ENCODE results near the gene CDKN2D. TPM values are rescaled to one million over a fixed set of nuclear protein-coding genes. Genes with fewer than 3 reads are reported as not detected.

The CDKN2D gene
- total and polyA plus RNA-seq, 8 donors, result 1.4 to 9.1 (median 2.6) TPM

GRCh38 chr19:10517760-10518443 is 50.9 kb downstream of the CDKN2D start:
- ATAC-seq (peak in 3 of 4 donors; percentile 24 to 46 (median 33)), FAIRE-seq (no peak), DNase-seq (peak in 3 of 6 donors; percentile 57 to 78 (median 73))
- H3K27me3 ChIP-seq, result no peaks in the 10 kb centered on the region
- no peak for TF ChIP-seq CTCF (IDR thresholded peaks at IDR 0.05)
- no peaks in the 10 kb centered on the region for H3K9me3 ChIP-seq
- H3K36me3 ChIP-seq, result no peaks in the 10 kb centered on the region
- WGBS, 2 donors, result 1 to 3% methylated on average over 27 of the region's 27 CpGs
- H3K4me3 ChIP-seq, result peak overlapping the region; percentile 19 to 57 (median 34)
- intact Hi-C loops (cut with DNase I), result no loop called here
- peaks cover 6 to 19% (median 7%) of the 10 kb centered on the region in 3 donors for H3K4me1 ChIP-seq
- H3K27ac ChIP-seq, result peak overlapping the region in 1 of 4 donors; percentile 5

DNA sequence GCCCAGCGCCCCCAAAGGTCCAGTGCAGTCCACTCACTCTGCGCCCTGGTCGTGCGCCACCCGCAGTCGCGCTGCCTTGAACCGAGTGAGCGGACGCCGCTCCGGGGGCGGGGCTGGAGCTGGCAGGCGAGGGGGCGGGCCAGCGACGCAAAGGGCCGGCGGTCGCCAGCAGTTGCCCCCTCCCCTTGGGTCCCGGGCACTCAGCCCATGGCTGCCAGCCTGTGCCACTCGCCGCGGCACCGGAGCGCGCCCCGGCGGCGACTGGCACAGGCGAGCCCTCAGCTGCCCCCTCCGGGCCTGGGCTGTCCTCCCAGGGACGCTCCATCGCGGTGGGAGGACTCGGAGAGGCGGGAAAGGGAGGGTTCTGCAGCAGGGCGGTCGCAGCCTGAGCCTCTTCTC is 51.4 kb downstream of the CDKN2D start, which contains the start of gene S1PR5:
TSS of gene S1PR5 (minus strand) at position 87 of the 399 bp plus-strand sequence. CDS start 2,436 bp downstream, outside the sequence.
- H3K36me3 ChIP-seq, result no peaks in the 10 kb centered on the region
- ATAC-seq (peak; percentile 36 to 63 (median 56)), DNase-seq (peak; percentile 52 to 83 (median 67)), FAIRE-seq (no peak)
- intact Hi-C loops (cut with DNase I), result no loop called here
- H3K4me3 ChIP-seq, result peak within 1 kb of the TSS; percentile 19 to 57 (median 34)
- H3K9me3 ChIP-seq, result no peaks in the 10 kb centered on the region
- peaks cover 6 to 19% (median 7%) of the 10 kb centered on the region in 3 donors for H3K4me1 ChIP-seq
- H3K27ac ChIP-seq, result peak within 1 kb of the TSS in 2 of 4 donors; percentile 5 to 10
- 2 to 4% methylated on average over 27 to 39 of the region's 39 CpGs for WGBS, 2 donors
- no peak for TF ChIP-seq CTCF (IDR thresholded peaks at IDR 0.05)
- H3K27me3 ChIP-seq, result no peaks in the 10 kb centered on the region

DNA sequence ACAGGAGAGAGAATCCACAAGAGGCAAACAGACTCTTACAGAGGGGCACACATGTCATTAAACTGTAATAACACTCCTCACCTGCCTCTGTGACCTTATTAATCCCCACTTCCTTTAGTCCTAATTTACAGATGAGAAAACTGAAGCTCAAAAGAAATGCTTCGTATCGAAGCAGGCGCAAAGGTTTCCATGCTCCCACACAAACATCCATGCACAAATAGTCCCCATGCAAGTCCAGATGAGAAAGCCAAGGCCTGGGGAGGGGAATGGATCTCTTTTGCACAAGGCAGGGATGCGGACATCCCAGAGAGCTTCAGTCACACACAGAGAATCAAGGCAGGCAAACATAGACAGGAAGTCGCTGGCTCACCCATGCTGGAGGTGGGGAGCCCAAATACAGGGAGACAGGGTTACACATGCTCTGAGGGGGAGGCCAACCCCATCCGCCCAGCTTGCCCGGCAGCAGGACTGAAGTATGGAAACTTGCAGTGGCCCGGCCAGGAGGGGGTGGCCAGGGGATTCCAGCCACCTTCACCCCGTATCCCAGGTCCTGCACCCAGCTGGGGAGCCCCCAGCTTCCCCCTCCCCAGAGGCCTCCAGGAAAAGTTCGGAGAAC is 52.0 kb downstream of the CDKN2D start:
- Histone ChIP-seq H3K27me3 (no peaks in the 10 kb centered on the region), H3K27ac (peak overlapping the region in 1 of 4 donors; percentile 10), H3K4me1 (peaks cover 6 to 19% (median 7%) of the 10 kb centered on the region in 3 donors), H3K9me3 (no peaks in the 10 kb centered on the region), H3K36me3 (no peaks in the 10 kb centered on the region), H3K4me3 (peak overlapping the region; percentile 19 to 57 (median 34))
- DNase-seq, result no peak
- intact Hi-C loops (cut with DNase I), result no loop called here
- FAIRE-seq, result no peak
- WGBS, 2 donors, result 23 to 34% methylated on average over 9 to 10 of the region's 10 CpGs
- ATAC-seq, result peak in 2 of 4 donors; percentile 2 to 9
- TF ChIP-seq CTCF (IDR thresholded peaks at IDR 0.05), result no peak

Small RNA genes within 50 kb of the gene (microRNA-seq; reads per million reads assigned to microRNA genes)
- 0 reads per million in 2 donors for gene MIR1238

Other genes with a start within 250 kb of the CDKN2D start
- gene RAVER1, start 235.4 kb downstream of the CDKN2D start, total RNA-seq, result 10 to 100 TPM in 4 of 6 donors, 1 to 10 TPM in 2; 6.0 to 17.3 (median 13.6) TPM
- 1 to 10 TPM; 9.4 TPM for gene RAVER1, start 235.4 kb downstream of the CDKN2D start, polyA plus RNA-seq
- 10 to 100 TPM in 1 of 6 donors, 1 to 10 TPM in 5; 5.7 to 13.8 (median 7.1) TPM for gene ICAM3, start 229.4 kb downstream of the CDKN2D start, total RNA-seq
- 1 to 10 TPM; 5.2 TPM for gene ICAM3, start 229.4 kb downstream of the CDKN2D start, polyA plus RNA-seq
- 10 to 100 TPM; 42.5 to 90.3 (median 53.3) TPM for gene TYK2, start 188.4 kb downstream of the CDKN2D start, total RNA-seq
- gene TYK2, start 188.4 kb downstream of the CDKN2D start, polyA plus RNA-seq, result 100 to 1,000 TPM; 203 to 302 TPM
- 10 to 100 TPM; 41.3 to 61.0 (median 48.5) TPM for gene CDC37, start 165.4 kb downstream of the CDKN2D start, total RNA-seq
- 100 to 1,000 TPM; 226 to 266 TPM for gene CDC37, start 165.4 kb downstream of the CDKN2D start, polyA plus RNA-seq
- 10 to 100 TPM in 4 of 6 donors, 1 to 10 TPM in 2; 6.6 to 12.6 (median 11.2) TPM for gene PDE4A, start 148.4 kb downstream of the CDKN2D start, total RNA-seq
- gene PDE4A, start 148.4 kb downstream of the CDKN2D start, polyA plus RNA-seq, result 1 to 10 TPM; 5.0 to 8.5 TPM
- 10 to 100 TPM; 25.2 to 36.4 (median 32.3) TPM for gene KEAP1, start 65.6 kb downstream of the CDKN2D start, total RNA-seq
- gene KEAP1, start 65.6 kb downstream of the CDKN2D start, polyA plus RNA-seq, result 10 to 100 TPM; 40.9 to 48.6 TPM
- gene S1PR5, start 51.5 kb downstream of the CDKN2D start, total RNA-seq, result 1 to 10 TPM in 2 of 6 donors, under 1 TPM in 4; 0.32 to 1.3 (median 0.63) TPM
- gene S1PR5, start 51.5 kb downstream of the CDKN2D start, polyA plus RNA-seq, result under 1 TPM; 0.21 to 0.38 TPM
- 10 to 100 TPM; 12.9 to 26.9 (median 20.5) TPM for gene ATG4D, start 25.1 kb downstream of the CDKN2D start, total RNA-seq
- gene ATG4D, start 25.1 kb downstream of the CDKN2D start, polyA plus RNA-seq, result 10 to 100 TPM; 35.2 to 62.1 TPM
- gene KRI1, start 3.0 kb downstream of the CDKN2D start, total RNA-seq, result 10 to 100 TPM in 4 of 6 donors, 1 to 10 TPM in 2; 8.0 to 15.8 (median 13.5) TPM
- 10 to 100 TPM; 34.7 to 41.8 TPM for gene KRI1, start 3.0 kb downstream of the CDKN2D start, polyA plus RNA-seq
- 10 to 100 TPM; 32.2 to 48.6 (median 39.7) TPM for gene AP1M2, start 18.3 kb upstream of the CDKN2D start, total RNA-seq
- 10 to 100 TPM; 55.3 to 57.6 TPM for gene AP1M2, start 18.3 kb upstream of the CDKN2D start, polyA plus RNA-seq
- 10 to 100 TPM; 32.7 to 69.0 (median 48.4) TPM for gene SLC44A2, start 56.6 kb upstream of the CDKN2D start, total RNA-seq
- 10 to 100 TPM; 42.8 to 61.5 TPM for gene SLC44A2, start 56.6 kb upstream of the CDKN2D start, polyA plus RNA-seq
- 100 to 1,000 TPM in 4 of 6 donors, 10 to 100 TPM in 2; 70.5 to 126 (median 109) TPM for gene ILF3, start 85.4 kb upstream of the CDKN2D start, total RNA-seq
- 100 to 1,000 TPM; 109 to 129 TPM for gene ILF3, start 85.4 kb upstream of the CDKN2D start, polyA plus RNA-seq
- 10 to 100 TPM; 42.5 to 70.7 (median 56.6) TPM for gene QTRT1, start 132.5 kb upstream of the CDKN2D start, total RNA-seq
- gene QTRT1, start 132.5 kb upstream of the CDKN2D start, polyA plus RNA-seq, result 100 to 1,000 TPM; 410 to 432 TPM
- 10 to 100 TPM; 52.5 to 94.8 (median 87.9) TPM for gene DNM2, start 149.1 kb upstream of the CDKN2D start, total RNA-seq
- gene DNM2, start 149.1 kb upstream of the CDKN2D start, polyA plus RNA-seq, result 100 to 1,000 TPM in 1 of 2 donors, 10 to 100 TPM in 1; 88.6 to 115 TPM

Measured in pancreas (tissue), 10 donors.